ENCODE results near the gene MRPL28.
"Not testable (repeated sequence)": the region's sequence is repeated elsewhere in the genome, so short reads cannot be mapped to it uniquely, and the experiment has no call there.

MRPL28 gene

DNA sequence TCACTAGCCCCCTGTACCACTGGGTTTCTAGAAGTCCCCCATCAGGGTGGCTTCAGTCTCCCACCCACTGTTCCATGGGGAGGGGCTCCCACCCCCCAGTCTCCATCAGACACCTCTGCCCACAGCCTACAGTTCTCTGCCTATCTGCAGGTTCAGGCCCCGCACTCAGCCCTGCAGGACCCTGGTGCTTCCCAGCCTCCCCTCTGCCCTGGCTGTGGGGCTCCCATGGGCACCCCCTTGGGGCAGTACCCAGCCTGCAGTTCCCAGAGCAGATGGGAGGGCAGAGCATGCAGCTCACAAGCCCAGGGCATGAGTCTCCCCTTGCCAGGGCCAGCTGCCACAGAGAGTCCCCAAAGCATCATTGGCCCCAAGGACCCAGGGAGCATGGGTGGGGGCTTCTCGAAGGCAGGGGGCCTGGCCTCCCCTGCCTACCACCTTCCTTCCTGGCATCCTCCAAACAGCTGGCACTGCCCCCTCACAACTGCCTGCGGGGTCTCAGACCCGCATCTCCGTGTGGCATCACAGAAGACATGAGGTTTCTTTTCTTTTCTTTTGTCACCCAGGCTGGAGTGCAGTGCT, 2.8 kb upstream of the MRPL28 start:
- DNase-seq = no peak

DNA sequence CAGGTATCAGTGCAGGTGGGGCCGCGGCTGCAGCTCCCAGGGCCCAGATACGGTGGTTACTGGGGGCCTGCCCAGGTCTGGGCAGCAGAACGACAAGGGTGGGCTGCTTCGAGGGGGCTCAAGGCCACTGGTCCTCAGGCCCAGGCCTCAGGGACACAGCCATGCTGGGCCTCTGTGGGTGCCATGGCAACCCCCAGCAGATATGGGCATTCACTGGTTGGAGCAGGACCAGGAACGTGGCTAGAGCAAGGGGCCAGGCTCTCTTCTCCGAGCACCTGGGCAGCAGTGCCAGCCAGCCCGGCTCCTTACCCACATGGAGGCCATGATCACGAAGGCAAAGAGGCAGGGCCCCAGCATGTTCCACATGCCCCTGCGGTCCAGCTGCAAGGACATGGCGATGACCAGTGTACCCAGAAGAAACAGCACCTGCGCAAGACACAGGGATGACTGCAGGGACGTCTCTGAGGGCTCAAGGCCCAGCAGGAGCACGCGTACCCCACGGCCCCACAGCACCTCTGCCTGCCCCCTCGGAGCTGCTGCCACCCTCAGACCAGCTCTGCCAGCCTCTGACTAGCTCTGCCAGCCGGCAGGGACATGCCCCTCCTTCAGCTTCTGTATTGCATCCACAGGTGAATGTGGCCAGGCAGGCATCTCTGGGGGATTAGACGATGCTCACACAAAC, 2.1 kb upstream of the MRPL28 start:
- DNase-seq = no peak

DNA sequence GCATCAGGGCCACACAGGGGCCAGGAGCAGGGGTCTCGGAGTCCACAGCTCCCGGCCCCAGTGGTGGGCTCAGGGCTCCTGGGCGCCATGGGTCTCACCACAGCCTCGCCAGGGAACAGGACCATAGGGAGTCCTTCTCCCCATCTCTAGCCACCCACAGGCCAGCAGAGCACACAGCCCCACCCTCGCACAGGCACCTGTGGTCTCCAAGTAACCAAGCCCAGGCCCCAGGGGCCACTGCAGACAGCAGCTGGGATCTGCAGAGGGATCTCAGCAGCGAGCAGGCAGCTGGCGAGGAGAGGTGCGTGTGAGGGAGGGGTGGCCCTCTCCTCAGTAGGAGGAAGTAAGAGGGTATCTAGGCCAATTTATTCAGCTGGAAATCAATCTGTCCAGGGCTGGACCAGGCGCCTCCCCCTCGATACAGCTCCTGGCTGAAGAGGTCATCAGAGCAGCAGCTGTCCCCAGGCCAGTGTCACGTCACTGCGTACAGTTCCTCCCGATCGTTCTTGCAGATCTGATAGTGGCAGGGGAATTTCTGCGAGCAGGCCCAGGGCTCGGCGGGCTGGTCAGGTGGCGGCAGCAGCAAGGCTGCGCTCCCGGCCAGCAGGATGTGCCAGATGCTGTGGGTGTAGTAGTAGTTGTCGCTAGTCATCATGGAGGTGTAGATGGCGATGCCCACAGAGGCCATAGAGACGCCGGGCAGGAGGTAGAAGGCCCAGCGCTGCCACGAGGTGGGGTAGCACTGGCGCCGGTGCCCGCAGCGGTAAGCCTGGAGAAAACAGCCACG, 1.4 kb upstream of the MRPL28 start:
- no peak for DNase-seq

DNA sequence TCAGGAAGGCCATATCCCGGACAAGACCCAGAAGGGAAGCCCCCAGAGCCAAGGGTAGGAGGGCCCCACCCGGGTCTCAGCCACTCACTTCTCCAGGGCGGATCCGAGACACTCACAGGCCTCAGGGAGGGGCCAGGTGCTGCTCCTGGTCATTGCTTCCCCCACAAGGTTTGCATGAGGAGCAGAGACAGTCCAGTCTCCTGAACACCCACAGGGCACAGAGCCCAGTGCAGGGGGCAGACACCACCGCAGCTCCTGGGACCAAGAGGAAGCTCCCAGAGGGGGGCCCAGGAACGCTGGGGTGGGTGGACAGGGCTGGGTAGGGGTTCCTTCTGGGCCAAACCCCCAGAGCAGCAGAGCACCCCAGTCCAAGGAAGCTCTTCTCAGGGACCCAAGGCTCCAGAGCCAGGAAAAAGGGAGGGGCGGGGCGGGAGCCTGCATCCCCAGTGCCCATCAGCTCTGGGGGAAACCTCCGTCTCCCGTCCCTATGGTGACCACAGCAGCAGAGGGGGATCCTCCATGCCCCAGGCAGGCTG, 709 bp upstream of the MRPL28 start:
- no peak for DNase-seq

DNA sequence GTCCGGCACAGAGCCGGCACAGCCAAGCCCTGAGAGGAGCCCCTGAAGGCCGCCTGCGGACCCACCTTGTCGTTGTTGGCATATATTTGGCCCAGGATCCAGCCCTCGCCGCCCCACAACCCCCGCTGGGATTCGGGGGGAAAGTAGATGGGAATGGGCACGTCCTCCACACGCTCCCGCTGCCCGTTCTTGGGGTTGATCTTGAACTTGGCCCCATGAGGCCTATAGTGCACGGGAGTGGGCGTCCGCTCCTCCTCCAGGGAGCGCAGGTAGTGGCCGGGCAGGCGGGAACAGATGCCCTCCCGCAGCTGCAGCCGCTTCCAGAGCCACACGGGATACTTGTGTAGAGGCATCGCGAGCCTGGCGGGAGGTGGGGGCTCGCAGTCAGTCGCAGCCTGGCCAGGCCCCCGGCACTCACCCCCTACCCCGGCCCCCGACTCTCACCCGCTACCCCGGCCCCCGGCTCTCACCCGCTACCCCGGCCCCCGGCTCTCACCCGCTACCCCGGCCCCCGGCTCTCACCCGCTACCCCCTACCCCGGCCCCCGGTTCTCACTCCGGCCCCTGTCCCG, 387 bp downstream of the MRPL28 start:
- no peak for DNase-seq

DNA sequence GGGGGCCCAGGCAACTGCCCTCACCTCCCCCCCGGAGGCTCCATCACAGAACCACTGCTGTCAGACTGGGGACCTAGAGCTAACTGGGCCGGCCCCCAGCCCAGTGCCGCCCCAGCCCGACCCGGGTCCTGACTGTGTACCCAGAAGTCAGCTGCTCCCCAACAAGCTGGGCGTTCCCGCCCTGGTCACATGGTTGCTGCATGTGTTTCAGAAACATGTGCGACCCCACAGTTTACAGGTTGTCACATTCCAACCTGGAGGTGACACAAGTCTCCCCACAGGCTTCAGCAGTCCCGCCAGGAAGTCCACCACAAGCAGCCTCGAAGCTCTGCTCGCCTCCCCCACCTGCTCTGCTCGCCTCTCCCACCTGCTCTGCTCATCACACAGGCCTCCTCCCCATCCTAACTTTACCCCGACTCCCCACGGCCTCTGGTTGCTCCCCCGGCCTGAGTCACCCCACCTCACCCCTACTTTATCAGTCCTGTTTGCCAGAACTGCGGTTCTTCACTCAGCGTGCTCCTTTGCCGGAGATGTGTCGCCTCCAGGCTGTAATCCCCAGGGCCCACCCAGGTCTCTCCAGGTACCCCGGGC, 968 bp downstream of the MRPL28 start:
- DNase-seq = no peak

DNA sequence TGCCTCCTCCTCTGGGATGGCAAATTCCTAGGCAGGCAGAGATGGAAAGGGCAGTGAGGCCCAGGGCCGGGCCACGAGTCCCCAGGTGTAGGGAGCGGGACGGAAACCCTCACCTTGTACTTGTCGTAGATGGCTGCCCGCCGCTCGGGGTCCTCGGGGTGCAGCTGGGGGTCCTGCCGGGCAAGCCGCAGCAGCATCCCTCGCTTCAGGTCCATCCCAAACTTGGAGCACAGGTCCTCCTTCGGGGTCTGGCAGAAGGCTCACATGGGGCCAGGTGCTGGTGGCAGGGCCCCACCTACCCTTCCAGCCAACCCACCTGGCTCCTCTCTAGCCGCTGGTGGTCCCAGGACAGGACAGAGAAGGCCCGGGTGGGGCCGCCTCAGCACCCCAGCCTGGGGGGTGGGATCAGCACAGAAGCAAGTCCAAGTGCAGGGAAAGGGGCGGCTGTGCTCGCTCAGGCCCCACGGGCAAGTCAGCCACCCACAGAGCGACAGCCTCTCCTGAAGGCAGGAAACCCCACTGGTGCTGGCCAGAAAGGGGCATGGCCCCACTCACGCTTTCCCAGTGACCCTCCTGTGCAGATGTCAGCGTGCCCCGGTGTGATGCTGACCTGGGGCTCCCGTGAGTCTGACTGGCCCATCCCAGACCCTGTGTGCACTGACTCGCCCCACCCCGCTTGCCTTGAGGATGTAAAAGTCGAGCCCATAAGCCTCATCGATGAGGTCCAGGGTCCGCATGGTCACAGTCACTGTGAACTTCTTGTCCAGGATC, 1.8 kb downstream of the MRPL28 start:
- DNase-seq = no peak

DNA sequence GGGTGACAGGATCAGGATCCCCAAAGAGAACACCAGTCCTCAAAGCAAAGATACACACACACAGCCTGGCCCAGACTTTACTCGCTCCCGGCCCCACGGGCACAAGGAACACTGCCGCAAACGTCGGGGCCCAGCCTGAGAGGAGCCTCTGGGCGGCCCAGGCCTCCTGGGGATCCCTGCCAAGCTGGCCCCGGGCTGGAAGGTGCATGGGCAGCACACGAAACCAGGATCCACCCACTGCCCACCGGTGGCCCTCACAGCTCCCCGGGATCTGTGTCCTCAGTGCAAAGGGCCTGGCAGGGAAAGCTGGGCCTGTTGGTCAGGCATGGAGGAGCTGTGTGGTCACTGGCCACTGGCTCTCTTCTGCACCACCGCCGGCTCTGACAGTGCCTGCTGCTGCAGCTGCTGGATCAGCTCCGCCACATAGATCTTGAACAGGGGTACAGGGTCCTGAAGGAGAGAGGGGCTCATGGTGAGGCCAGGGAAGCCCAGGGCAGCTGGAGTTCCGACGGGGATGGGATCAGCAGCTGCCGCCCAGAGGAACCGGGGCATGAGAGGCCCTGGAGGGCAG, 2.9 kb downstream of the MRPL28 start:
- no peak for DNase-seq

DNA sequence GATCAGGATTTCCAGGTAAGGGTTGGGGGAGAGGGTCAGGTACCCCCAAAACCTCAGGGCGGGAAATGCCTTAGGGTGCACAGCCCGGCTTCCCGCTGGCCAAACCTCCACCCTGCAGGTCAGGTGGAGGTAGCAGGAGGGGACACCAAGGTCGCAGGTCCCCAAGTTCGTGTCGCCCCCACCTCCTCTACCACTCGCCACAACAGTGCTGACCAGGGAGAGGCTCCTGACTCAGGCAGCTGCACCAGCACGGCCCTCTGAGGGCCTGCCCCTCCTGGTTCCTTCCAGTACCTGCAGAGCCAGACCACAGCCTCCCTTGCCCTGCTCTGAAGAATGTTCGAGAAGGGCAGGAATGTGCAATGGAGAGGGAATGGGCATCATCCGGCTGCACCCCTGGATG, 3.9 kb downstream of the MRPL28 start:
- no peak for DNase-seq

DNA sequence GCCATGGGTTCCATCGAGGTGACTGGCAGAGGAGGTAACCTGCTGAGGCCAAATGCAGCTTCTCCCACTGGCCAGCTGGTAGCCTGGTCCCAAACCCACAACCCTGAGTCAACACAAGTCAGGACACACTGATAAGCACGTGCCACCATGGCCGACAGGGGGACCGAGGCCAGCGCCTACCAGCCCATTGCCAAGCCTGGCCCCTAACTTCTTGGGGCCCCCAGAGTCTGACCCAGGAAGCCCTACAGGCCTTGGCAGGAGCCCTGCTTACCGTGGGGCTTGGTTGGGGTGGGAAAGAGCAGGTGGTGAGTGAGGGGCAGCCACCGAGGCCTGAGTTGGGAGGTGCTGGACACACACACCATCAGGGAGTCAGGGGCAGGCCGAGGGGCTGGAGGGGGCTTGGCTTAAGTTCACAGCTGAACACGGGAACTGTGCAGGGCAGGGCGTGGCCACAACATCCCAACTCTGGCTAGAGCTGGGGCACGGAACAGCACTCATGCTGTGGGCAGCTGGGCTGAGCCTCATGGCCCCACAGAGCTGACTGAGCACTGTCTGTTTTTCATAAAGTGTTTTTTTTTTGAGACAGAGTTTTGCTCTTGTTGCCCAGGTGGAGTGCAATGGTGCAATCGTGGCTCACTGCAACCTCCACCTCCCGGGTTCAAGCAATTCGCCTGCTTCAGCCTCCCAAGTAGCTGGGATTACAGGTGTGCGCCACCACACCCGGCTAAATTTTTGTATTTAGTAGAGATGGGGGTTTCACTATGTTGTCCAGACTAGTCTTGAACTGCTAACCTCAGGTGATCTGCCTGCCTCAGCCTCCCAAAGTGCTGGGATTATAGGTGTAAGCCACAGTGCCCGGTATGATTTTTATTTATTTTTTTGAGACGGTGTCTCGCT, 5.5 kb downstream of the MRPL28 start:
- no peak for DNase-seq

DNA sequence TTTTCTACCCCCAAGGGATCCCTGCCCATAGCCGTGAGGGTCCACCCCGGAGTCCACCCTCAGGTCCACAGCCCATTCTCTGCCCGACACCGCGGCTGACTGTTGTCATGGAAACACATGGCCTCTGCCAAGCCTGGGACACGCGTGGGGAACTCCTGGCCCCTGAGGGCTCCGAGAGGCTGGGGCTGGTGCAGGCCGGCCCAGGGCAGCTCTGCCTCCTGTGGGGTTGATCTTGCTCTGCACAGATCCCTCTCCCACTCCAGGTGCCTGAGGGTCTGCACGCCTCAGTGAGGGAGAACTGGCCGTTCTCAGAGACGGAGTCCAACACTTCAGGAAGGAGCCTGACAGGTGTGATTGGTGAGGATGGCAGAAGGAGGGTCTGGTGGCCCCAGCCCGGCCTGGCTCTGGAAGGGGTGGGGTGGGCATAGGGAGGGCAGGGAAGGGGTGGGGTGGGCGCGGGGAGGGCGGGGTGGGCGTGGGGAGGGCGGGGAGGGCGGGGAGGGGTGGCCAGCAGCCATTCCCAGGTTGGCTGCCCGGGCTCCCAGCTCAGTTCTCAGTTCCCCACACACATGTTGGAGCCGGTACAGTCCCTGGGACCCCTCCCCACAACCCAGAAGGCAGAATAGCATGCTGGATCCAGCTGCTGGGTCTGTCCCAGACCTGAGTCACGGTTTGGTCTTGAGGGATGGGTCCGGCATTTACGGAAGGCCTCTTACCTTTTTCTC, 6.4 kb downstream of the MRPL28 start:
- no peak for DNase-seq

DNA sequence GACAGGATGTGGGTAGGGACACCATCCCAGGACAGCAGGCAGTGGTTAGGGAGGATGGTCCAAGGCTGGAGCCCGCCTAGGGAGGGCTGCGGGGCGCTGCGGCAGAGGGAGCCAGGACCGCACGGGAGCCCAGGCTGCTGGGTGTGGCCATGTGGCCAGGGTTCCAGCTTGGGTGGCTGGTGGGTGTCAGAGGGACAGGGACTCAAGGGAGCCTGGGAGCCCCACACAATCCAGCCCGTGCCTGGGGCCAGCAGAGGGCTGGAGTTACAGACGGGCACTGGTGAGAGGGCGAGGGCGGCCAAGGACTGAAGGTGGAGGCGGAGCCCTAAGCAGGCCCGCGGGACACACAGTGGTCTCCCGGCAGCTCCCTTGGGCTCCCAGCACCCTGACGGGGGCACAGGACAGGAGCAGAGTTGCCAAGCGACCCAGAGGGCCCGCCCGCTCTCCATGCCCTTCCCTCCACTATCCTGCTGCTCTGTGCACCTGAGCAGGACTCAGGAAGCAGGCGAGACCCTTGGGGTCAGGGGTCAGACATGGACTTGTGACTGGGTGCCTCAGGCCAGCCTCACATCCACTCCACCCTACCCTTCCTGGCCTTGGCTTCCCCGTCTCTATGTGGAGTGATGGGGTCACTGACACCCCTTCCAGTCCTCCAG, 7.1 kb downstream of the MRPL28 start:
- no peak for DNase-seq

DNA sequence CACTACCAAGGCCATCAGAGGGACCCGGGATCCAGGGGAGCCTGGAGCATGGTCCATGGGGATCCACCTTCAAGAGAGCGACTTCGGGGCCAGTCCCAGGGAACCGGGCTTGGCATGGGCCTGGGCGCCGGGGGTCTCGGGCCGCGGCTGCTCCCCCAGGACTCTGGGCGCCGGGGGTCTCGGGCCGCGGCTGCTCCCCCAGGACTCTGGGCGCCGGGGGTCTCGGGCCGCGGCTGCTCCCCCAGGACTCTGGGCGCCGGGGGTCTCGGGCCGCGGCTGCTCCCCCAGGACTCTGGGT, 7.7 kb downstream of the MRPL28 start:
- DNase-seq = not testable (repeated sequence)

DNA sequence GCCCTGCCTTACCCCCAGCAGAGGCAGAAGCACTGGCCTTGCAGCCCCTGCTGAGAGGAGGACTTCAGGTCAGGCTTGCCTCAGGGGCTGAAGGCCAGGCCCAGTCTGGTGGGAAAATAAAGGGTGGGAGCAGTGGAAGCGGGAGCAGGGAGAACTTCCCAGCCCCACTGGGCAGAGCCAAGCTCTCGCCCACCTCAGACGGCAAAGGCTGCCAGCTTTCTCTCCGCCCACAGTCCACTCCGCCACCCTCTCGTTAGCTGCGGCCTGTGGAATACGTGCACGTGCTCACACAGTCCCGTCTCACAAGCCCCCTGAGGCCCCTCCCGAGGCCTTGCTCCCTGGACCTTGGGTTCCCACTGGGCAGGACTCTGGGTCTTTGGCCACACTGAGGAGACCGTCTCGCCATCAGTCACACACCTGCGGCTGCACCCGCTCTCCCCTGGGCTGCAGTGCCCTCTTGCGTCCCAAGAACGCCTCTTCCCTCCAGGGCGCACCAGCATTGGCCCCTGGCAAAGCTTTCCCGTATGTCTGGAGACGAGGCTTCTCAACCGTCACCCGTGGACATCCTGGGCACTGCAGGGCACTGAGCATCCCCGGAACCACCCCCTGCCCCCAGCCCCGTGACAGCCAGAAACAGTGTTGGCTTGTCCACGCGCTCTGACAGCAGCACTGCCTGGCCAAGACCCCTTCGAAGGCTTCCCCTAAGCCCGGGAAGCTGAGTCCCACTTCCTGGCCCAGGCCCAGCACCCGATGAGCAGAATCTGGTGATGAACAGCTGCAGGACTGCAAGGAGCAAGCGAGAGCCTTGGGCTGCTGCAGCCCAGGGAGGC, 8.3 kb downstream of the MRPL28 start:
- peak; percentile 70 for DNase-seq

DNA sequence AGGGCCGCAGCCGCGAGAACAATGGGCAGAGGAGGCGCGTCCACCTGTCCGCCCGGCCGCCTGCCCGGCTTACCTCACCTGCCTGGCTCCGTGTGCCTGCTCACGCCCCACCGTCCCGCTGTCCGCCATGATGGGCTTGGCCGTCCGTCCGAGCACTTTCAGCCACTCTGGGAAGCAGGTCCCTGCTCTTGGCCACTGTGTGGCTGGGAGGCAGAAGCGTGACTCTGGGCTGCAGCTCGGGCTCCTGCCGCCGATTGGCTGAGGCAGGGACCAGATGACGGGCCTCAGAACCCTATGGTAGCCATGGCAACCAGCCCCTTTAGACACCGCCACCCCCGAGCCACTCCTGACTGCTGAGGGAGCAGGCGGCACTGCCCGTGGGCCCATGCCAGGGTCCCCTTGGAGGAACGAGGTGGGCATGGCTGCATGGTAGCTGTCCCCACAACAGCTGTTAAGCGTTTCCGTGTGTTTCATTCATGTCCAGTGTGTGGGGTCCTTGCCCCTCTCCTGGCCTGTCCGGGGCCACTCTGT, 8.9 kb downstream of the MRPL28 start:
- no peak for DNase-seq

DNA sequence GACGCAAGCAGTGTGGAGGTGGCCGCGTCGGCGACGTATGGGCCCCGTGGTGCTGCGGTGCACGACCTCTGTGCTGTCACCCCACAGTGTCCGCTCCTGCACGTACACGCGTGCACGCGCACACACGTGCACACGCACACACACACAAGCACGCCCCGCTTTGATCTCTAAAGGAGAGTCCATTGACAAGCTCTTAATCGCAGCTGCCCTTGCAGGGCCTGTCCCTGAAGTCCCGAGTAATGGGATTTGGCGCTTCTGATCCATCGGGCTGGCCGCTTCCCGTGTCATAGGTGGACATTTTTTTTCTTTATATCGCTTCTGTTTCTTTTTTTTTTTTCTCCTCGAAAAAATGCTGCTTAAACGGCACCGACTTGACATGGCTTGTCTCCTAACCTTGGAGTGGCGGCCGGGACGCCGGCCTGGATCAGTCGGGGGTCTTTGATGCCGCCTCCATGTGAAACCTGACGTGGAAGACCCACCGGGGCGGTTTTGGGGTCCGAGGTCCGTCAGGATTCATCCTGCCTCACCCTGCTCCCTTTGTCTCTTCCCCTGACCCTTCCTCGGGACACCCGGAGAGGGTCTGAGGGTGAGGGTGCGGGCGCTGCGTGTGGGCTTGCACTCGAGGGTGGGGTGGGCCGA, 9.5 kb downstream of the MRPL28 start:
- DNase-seq = no peak

DNA sequence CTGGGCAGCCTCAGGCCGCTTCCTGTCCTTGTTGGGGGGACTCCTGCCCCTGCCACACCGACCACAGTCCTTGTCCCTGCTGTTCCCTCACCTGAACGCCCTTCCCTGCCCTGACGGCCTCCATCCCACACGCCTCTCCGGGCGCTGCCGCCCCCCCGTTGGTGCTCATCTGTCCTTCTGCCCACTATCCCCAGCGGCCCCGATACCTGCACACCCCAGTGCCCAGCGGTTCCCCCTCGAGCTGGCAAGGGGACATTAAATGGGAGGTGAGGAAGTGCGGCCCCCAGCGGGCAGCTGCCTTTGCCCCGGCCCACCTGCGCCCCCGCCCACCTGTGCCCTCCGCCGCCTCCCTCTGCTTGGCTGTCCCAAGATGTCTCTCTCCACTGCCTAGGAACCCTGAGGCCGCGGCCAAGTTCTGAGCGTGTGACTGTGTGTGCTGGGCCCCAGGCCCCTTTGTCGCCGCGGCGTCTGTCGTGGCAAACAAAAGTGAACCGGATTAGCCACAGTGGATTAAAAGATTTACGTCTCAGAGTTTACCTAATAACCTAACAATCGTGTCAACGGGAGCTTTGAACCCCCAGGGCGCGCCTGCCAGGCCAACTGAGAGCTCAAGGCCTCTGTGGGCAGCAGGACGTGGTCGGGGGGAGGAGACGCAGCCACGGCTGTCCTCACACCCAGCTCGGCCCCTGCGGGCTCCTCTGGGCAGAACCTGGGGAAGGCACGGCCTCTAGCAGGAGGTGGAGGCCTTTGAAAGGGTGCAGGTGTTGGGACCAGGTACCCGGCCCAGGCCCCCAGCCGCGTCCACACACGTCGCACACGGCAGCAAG, 10.3 kb downstream of the MRPL28 start:
- DNase-seq = no peak
